GM21367 (cell line): ENCODE results near the gene PLEKHA6.
"Not testable (repeated sequence)": the region's sequence is repeated elsewhere in the genome, so short reads cannot be mapped to it uniquely, and the experiment has no call there.

ENCODE experiments used
- ATAC-seq: cut with Tn5 transposase; IDR thresholded peaks from one replicate; pipeline ENCODE4 v1.9.1; 2021; ENCODE audit not compliant: unreplicated experiment

The PLEKHA6 gene

DNA sequence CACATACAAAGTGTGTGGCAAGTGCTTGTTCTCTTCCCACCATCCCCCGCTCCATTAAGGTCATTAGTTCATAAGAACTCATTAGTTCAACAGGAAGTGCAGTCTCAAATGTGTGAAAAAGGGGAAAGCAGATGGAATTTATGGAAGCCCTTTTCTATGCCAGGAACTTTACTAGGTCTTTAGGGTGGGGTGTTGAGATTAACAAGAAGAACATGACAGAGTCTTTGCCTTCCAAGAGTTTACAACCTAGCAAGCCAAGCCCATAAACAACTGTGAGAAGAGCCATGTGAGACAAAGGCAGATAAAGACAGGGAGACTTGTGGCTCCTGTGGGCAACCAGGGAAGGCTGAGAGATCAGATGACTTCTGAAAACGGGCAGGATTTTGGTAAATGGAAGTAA is 21.4 kb downstream of the PLEKHA6 start:
- ATAC-seq = no peak

DNA sequence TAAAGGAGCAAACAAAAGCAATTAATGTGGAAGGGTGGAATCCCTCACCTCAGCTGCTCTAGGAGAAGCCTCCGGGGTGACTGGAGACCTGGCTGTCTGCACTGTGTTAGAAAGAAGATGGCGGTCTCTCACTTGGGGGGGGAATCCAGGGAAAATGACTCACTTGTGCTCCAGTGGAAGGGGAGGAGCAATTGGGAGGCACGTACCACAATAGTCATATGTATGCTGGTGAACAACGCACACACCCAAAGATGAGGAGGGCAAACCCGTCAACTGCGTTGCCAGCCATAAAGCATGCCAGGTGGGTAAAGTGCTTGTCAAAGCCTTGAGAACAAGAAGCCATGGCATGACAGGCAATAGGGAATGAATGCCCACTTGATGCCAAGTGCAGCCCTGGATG is 22.1 kb downstream of the PLEKHA6 start:
- no peak for ATAC-seq

DNA sequence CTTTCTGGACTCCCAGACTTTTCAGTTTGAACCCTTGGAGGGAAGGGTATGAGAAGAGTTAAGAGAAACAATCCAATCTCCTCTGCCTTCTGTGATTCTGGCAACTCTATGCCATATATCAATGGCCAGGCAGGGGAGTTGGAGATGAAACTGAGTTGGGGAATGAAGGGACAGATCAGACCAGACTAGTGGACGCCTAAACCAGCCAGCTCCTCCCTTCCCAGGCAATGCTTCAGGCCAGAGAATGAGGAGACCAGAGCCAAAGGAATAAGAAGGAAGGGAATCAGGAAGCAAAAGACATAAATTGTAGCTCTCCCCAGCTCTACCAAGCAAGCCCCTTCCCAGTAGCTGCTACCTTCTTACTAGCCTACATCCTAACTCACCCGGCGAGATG is 22.7 kb downstream of the PLEKHA6 start:
- no peak for ATAC-seq

DNA sequence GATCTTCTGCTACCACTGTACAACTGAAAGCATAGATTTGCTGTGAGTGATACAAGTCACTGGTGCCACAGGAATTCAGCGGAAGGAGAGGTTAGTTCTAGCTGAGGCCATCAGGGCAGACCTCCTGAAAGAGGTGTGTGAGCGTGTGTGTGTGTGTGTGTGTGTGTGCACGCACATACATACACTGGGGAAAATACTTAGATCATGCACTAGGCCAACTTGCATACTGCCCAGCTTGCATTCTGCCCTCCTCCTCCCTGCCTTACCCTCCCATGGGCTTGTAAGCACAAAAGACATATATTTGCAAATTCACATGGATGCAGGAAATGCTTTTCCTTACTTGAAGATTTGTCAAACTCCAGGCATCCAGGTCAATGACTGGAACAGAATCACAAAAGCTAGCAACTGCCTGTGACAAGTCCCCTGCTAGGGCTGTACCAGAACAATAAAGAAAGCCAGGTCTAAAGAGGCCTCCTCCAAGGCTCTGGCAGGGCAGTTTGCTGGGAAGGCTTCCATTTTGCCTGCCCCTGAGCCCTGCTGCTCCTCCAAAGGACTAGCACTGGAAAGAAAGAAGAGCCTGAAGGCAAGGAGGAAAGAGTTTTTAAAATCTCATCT is 23.2 kb downstream of the PLEKHA6 start:
- ATAC-seq = no peak

DNA sequence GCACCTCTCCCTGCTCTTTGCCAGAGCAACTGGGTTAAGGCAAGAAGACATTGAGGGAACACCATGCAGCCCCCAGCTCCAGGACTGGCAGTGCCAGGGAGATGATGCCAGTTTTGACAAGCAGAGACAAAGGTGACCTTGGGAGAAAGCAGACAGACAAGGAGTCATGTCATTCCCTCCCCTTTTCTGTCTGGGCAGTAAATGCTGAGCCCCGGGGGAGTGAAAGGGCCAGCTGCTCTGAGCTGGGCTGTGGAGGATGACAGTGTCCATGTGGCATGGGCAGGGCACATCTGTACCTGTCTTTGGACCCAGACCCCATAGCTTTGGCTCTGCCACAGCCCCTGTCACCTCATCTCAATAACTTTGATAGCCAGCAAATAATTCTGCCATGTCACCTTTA is 24.2 kb downstream of the PLEKHA6 start:
- ATAC-seq = no peak

DNA sequence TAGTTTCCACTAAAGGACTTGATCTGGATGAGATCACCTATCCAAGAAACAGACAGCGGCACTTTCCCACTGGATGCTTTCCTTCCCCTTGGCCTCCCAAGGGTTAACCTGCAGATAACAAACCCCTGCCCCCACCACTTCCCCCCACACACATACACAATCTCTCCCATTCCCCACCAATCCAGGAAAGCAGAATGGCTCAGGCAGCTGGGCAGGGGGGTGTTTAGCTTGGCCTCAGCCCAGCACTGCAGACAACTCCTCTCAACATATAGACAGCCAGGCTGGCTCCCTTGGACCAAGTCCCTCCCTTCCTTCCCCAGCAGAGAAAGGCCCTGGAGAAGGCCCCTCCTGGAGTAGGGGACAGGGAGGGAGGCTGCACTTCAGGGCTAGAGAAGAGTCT is 24.6 kb downstream of the PLEKHA6 start:
- ATAC-seq = no peak

DNA sequence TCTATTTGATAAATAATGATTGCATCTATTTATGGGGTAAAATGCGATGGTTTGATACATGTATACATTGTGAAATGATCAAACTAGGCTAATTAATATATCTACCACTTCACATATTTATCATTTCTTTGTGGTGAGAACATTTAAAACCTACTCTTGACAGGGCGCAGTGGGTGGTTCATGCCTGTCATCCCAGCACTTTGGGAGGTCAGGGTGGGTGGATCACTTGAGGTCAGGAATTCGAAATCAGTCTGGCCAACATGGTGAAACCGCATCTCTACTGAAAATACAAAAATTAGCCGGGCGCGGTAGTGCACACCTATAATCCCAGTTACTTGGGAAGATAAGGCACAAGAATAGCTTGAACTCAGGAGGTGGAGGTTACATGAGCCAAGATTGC is 25.3 kb downstream of the PLEKHA6 start:
- ATAC-seq = no peak

DNA sequence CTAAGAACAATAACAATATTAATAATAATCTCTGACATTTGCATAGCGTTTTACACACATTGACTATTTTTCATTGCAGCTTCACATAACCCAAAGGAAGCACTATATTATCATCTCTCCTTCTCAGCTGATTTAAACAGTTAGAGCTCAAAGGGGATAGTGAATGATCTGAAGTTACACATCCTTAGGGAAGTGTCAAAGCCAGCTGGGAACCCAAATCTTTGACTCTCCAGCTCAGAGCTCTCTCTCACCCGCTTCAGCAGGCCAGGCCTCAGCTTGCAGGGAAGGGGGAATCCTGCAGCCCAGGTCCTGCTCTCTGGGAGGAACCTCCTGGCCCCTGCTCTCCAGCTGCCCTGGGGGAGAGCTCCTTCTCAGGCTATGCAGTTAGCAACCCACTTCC is 26.3 kb downstream of the PLEKHA6 start:
- no peak for ATAC-seq

DNA sequence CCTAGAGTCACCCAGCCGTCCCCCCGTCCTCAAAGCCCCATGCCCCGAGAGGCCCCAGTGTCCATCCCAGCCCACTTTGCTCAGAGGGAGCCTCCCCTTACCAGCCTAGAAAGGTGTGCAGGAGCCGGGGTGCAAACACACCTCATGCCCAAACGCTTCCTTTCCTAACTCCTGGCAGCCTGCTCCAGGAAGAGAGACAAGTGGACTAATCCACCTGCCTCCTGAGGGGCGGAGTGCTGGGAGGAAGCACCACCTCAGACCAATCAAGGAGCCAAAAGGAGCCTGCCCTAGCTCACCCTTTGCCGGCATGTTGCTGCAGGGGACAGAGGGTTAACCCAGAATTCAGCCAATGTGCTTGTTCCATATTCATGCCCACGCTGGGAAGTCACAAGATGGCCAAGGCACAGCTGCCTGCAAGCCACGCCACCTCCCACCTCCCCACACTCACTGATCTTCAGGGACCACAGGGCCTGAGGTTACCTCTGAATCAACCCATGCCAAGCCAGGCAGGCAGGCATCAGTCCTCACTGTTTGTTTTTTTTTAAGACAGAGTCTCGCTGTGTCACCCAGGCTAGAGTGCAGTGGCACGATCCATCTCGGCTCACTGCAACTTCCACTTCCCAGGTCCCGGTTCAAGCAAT is 27.8 kb downstream of the PLEKHA6 start:
- ATAC-seq = no peak

DNA sequence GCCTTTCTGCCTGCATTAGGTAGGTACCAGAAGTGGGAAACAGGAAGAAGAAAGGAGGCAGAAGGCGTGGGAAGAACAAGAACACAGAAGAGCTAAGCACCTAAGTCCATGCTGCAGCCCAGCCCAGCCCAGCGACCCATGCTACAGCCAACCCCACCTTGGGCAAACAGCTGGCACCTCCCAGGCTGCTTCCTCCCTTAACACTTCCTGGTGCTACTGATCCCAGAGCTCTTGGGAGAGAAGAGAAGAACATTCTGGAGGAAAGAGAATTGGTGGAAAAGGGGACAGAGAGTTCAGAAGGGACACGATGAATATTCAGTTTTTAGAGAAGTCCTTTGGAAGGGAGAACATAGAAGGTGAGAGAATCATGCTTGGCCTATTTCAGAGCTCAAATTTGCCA is 28.5 kb downstream of the PLEKHA6 start:
- no peak for ATAC-seq

DNA sequence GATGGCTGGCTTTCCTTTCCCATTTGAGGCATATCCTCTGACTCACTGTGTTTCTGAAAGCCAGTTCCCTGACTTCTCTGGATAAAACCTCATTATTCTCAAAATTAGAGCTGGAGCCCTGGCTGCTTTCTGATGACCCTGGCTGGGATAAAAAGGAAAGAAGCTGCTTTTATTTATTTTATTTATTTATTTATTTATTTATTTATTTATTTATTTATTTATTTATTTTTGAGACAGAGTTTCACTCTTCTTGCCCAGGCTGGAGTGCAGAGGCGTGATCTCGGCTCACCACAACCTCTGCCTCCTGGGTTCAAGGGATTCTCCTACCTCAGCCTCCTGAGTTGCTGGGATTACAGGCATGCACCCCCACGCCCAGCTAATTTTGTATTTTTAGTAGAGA is 31.9 kb downstream of the PLEKHA6 start:
- ATAC-seq = not testable (repeated sequence)

DNA sequence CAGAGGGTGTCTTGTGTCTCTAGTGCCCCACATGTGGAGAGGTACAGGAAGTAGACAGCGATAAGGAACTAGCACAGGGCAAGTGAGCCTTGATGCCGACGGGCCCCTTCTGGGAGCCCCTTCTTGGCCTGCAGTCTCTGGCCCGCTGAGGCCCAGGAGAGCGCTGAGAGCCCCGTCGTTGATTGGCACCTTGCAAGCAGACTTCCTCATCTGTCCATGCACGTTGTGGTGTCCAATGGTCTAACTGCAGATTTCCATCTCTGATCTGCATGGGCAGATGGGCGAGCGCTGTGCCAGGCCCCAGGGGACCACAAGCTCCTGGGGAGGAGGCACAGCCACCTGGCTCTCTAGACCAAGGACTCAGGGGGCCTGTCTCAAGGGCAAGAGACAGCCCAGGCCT is 32.4 kb downstream of the PLEKHA6 start:
- ATAC-seq = no peak

DNA sequence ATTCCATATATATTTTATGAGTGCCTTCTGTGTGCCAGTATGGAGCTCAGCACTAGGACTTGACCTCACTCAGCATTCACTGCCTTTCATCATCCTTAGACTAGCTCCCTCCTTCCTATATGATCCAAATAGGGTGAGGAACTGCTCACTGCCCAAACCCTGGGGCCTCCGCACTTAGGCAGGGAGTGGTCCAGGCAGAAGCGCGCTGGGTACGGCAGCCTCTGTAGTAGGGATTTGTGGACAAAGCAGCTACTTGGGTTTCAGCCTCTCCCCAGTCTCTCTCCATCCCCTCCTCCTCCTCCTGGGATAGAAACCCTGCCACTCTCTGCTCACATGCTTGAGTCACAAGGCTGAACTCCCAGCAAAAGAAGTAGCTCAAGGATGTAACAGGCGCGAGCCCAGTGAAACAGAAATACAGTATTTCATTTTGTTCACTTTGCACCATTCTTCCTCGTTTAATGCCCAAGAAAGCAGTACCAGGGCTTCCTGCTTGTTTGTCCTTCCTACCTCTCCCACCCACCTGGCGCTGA is 32.9 kb downstream of the PLEKHA6 start:
- no peak for ATAC-seq

DNA sequence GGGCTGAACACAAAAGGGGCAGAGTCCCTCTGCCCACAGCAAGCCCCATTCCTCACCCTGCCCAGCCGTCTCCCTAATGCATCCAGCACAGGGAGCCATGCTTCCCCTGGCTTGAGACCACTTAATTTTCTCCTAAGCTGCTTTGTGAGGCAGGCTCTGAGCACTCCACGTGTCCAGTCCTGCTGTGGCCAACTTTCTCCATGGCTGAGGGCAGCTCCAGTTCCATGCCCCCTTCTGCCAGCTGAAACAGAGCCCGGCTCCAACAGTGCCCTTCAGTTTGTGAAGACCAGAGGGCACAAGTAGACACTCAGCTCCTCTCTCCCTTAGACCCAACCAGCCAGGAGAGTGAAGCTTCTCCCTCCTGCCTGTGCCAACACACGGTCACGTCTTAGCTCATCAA is 33.8 kb downstream of the PLEKHA6 start:
- ATAC-seq = no peak

DNA sequence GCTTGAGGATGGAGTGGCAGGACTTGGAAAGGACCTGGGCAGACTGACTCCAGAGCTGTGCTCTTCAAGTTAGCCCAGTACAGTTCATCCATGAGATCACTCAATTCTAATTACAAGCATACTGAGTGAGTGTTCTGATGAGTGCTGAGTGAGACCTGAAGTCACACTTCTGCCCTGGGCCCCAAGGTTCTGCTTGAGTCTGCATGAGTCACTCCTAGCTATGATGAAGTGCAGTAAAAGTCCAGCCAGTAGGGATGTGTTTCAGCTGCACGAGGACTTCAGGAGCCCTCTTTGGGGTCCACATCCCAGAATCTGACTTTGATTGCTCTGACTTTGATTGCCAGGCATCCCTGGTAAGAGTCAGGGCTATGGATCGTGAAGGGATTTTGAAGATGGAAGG is 35.8 kb downstream of the PLEKHA6 start:
- no peak for ATAC-seq

DNA sequence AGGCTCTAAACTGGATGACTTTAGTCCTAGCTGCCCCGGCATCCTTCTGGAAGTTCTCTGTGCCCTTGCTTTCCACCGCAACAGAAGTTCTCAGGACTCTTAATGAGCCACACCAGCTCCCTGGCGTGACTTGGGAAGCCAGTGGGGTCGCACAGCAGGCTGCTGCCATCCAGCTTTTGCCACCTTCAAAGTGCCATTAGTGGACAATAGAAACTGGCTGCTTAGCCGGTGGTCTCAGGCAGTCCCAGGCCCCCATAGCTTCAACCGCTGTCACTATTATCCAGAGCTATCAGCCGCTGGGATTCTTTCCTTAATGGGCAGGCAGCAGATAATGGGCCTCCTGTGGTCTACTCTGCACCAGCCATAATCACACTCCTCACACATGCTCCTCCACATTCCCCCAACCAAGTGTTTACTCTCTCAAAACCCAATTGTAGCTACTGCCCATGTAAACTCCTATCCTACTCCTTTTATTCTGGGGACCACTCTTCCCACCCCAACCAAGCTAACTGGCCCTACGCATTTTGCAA is 37.3 kb downstream of the PLEKHA6 start:
- no peak for ATAC-seq

DNA sequence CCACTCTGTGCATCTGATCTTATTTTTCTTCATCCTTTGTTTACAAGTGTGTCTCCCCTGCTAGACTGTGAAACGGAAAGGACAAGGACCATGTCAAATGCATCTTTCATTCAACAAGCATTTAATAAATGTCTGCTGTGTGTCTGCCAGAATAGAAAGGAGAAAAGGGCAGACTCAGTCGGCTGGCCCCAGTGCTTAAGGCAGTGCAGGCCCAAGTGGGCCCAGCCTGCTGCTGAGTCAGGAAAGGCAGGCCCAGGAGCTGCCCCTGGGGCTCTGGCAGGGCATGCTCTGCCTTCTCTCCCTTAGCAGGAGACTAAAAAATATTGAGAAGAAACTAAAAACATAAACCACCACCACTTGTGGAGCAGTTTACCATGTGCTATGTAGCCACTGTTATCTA is 38.1 kb downstream of the PLEKHA6 start:
- ATAC-seq = no peak

DNA sequence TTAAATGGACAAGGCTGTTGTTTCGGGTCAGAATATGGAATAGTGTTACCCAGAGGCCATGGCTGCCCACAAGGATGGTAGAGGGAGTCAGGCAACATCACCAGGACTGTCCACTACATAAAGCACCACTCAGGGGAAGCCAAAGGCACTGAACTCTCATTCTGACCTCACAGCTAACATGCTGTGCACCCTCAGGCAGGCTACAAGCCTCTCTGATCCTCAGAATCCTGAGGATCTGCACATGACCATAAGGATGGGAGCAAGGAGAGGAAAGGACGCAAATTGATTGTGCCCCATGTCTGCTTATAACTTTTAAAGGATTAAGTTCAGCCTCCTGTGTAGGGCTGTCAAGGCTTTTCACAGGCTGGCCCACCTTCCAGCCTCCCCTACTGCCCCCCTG is 38.7 kb downstream of the PLEKHA6 start:
- no peak for ATAC-seq

DNA sequence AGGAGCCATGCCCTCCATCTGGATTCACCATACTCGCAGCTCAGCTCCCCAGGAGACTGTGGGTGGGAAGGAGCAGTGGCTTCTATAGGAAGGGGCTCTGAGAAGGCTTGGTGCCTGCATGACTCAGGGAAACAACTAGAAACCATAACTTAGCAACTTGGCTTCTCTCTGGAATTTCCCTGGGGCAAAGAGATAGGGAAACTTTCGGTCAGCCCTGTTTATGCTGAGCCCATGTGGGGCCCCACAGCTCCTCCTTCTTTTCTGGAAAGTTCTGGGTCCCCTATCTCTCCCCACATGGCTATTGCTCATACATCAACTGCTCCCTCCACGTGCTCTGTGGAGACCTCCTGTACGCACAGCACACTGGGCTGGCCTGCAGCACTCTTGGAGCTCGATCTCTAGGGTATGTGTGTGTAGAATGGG is 39.3 kb downstream of the PLEKHA6 start:
- ATAC-seq = no peak

DNA sequence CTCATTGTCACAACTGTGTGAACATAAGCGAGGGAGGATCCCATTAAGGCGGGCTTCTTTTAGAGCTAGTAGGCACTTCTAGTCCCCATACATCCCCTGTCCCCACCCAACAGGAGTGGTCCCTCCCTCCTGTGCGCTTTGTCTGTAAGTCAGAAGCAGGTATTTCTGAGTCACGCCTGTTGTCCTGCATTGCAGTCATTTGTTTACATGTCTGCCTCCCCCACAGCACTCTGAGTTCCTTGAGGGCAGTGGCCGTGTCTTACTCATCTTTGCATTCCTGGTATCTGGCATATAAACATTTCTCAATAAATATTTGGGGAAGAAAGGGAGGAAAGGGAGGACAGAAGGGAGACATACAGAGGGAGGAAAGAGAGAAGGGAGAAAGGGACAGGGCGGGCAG is 40.3 kb downstream of the PLEKHA6 start:
- no peak for ATAC-seq

DNA sequence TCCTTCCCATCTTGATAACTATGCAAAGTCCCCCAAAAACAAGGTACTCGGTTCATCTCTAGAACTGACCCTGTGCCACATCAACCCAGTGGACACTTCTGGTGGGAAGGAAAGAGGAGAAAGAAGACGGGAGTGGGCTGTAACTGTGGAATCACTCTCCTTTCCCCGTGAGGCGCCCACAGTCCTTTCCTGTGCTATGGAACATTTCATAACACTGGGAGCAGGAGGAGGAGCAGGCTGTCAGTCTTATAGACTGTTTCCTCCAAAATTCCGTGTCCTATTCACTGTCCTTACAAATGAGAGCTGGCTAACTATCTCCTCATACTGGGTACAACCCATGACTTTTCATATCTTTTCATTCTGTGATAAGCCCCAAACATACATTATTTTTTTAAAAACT is 40.7 kb downstream of the PLEKHA6 start:
- no peak for ATAC-seq

DNA sequence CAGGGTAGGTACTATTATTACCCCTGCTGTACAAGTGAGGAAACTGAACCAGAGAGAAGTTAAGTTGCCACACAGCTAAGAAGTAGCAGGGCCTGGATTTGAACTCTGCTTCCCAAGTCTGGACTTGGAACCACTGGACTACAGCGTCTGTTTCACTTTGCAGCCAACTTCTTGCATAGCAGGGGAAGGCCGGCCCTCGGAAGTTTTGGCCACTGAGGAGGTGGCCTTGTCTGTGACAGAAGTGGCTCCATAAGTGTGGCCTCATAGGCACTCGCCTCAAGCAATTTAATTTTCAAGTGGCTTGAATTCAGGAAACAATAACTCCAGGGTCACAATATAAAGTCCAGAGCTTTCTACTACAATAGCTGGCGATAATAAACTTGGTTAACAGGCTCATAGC is 41.4 kb downstream of the PLEKHA6 start:
- no peak for ATAC-seq

DNA sequence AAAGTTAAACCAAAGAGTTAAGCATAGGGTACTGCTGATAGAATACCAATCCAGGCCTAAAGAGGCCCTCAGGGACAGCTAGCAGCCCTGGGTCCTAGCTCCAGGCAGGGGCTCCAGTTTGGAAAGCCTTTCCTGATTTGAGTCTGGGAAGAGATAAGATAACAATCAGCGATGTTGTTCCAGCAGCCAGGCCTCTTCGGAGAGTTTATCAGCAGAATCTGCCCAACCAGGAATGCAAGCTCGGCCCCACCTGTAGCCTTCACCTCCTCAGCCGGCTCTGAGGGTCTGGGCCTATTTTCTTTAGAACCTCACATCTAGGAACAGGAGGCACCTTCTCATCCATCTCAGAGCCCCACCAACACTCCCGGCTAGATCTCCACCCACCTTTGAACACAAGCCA is 42.6 kb downstream of the PLEKHA6 start:
- ATAC-seq = no peak
